ENCODE measurements around the gene DDTL. TPM values are rescaled to one million over a fixed set of nuclear protein-coding genes. Genes with fewer than 3 reads are reported as not detected.
"Not testable (repeated sequence)": the region's sequence is repeated elsewhere in the genome, so short reads cannot be mapped to it uniquely, and the experiment has no call there.

The DDTL gene
- total RNA-seq, 1 experiment from 2014 or later = 2.5 TPM

- BruUV-seq (replicated peaks); H3K4me3 Mint-ChIP-seq (ENCODE audit: unreplicated experiment): not testable (repeated sequence)
These were observed 13.0 kb downstream of the DDTL start, which contains the start of gene GSTT2 for GRCh38 chr22:23979557-23980240. Gene GSTT2 (plus strand): TSS chr22:23980134.

GRCh38 chr22:23980567-23980966 is 13.9 kb downstream of the DDTL start:
- CTCF ChIA-PET; H3K27ac Mint-ChIP-seq (ENCODE audit: low read depth, unreplicated experiment); H3K36me3 Mint-ChIP-seq (ENCODE audit: insufficient read depth, unreplicated experiment); POLR2A ChIA-PET; H3K4me3 Mint-ChIP-seq (ENCODE audit: unreplicated experiment); H3K9me3 Mint-ChIP-seq (ENCODE audit: unreplicated experiment); H3K27me3 Mint-ChIP-seq (ENCODE audit: insufficient read depth, unreplicated experiment); DNase-seq (ENCODE audit: unreplicated experiment); H3K4me1 Mint-ChIP-seq (ENCODE audit: insufficient read depth, unreplicated experiment); BruUV-seq (replicated peaks): not testable (repeated sequence)
- intact Hi-C loops (cut with micrococcal nuclease) = loop anchor here (5.0 to 10.0 kb wide), 2 partner anchors 207 to 264 kb away; partner anchors contain the start of gene GGT5

More at GRCh38 chr22:23979557-23980240, 13.0 kb downstream of the DDTL start, which contains the start of gene GSTT2:
- H3K4me1 Mint-ChIP-seq (ENCODE audit: insufficient read depth, unreplicated experiment); H3K36me3 Mint-ChIP-seq (ENCODE audit: insufficient read depth, unreplicated experiment); H3K27ac Mint-ChIP-seq (ENCODE audit: low read depth, unreplicated experiment); POLR2A ChIA-PET; H3K9me3 Mint-ChIP-seq (ENCODE audit: unreplicated experiment); H3K27me3 Mint-ChIP-seq (ENCODE audit: insufficient read depth, unreplicated experiment); DNase-seq (ENCODE audit: unreplicated experiment); CTCF ChIA-PET: not testable (repeated sequence)
- intact Hi-C loops (cut with micrococcal nuclease) = loop anchor here (5.0 to 10.0 kb wide), 2 partner anchors 208 to 265 kb away; partner anchors contain the start of gene GGT5

GRCh38 chr22:23984430-23984829 is 17.7 kb downstream of the DDTL start:
- DNase-seq (ENCODE audit: unreplicated experiment) = peak; percentile 65
- intact Hi-C loops (cut with micrococcal nuclease) = loop anchor here (5.0 to 10.0 kb wide), 2 partner anchors 203 to 260 kb away; partner anchors contain the start of gene GGT5
- POLR2A ChIA-PET = no interaction called here
- no peaks in the 10 kb centered on the region for H3K27me3 Mint-ChIP-seq (ENCODE audit: insufficient read depth, unreplicated experiment)
- no peak overlapping the region for H3K4me3 Mint-ChIP-seq (ENCODE audit: unreplicated experiment)
- BruUV-seq (replicated peaks) = no TSS peak
- no peak overlapping the region for H3K27ac Mint-ChIP-seq (ENCODE audit: low read depth, unreplicated experiment)
- no peaks in the 10 kb centered on the region for H3K4me1 Mint-ChIP-seq (ENCODE audit: insufficient read depth, unreplicated experiment)
- H3K9me3 Mint-ChIP-seq (ENCODE audit: unreplicated experiment) = no peaks in the 10 kb centered on the region
- CTCF ChIA-PET = interaction anchor here (0.6 to 1.3 kb wide), 5 partner anchors 27 to 550 kb away, joined by 3 to 5 read pairs (median 3); no protein-coding TSS in a partner anchor
- H3K36me3 Mint-ChIP-seq (ENCODE audit: insufficient read depth, unreplicated experiment) = no peaks in the 10 kb centered on the region
- TF ChIP-seq CTCF (IDR thresholded peaks at IDR 0.05; ENCODE audit: unreplicated experiment) = peak; percentile 81

- H3K4me1 Mint-ChIP-seq (ENCODE audit: insufficient read depth, unreplicated experiment); H3K27me3 Mint-ChIP-seq (ENCODE audit: insufficient read depth, unreplicated experiment); H3K27ac Mint-ChIP-seq (ENCODE audit: low read depth, unreplicated experiment); DNase-seq (ENCODE audit: unreplicated experiment); BruUV-seq (replicated peaks); POLR2A ChIA-PET; CTCF ChIA-PET; H3K4me3 Mint-ChIP-seq (ENCODE audit: unreplicated experiment); H3K9me3 Mint-ChIP-seq (ENCODE audit: unreplicated experiment); H3K36me3 Mint-ChIP-seq (ENCODE audit: insufficient read depth, unreplicated experiment): not testable (repeated sequence)
- intact Hi-C loops (cut with micrococcal nuclease) = loop anchor here (5.0 to 10.0 kb wide), 2 partner anchors 191 to 259 kb away; partner anchors contain the start of gene GGT5
These were observed 19.4 kb downstream of the DDTL start for GRCh38 chr22:23986089-23986488.

- H3K4me1 Mint-ChIP-seq (ENCODE audit: insufficient read depth, unreplicated experiment); H3K9me3 Mint-ChIP-seq (ENCODE audit: unreplicated experiment); H3K4me3 Mint-ChIP-seq (ENCODE audit: unreplicated experiment); CTCF ChIA-PET; H3K36me3 Mint-ChIP-seq (ENCODE audit: insufficient read depth, unreplicated experiment); BruUV-seq (replicated peaks); H3K27me3 Mint-ChIP-seq (ENCODE audit: insufficient read depth, unreplicated experiment); DNase-seq (ENCODE audit: unreplicated experiment); POLR2A ChIA-PET; H3K27ac Mint-ChIP-seq (ENCODE audit: low read depth, unreplicated experiment): not testable (repeated sequence)
- intact Hi-C loops (cut with micrococcal nuclease) = loop anchor here (5.0 to 10.0 kb wide), 2 partner anchors 191 to 258 kb away; partner anchors contain the start of gene GGT5
These were observed 20.0 kb downstream of the DDTL start for GRCh38 chr22:23986538-23987178.

GRCh38 chr22:23989583-23990244 is 23.0 kb downstream of the DDTL start:
- CTCF ChIA-PET; DNase-seq (ENCODE audit: unreplicated experiment); POLR2A ChIA-PET; H3K27me3 Mint-ChIP-seq (ENCODE audit: insufficient read depth, unreplicated experiment); H3K27ac Mint-ChIP-seq (ENCODE audit: low read depth, unreplicated experiment); H3K4me3 Mint-ChIP-seq (ENCODE audit: unreplicated experiment); H3K9me3 Mint-ChIP-seq (ENCODE audit: unreplicated experiment); H3K4me1 Mint-ChIP-seq (ENCODE audit: insufficient read depth, unreplicated experiment); H3K36me3 Mint-ChIP-seq (ENCODE audit: insufficient read depth, unreplicated experiment); BruUV-seq (replicated peaks): not testable (repeated sequence)
- intact Hi-C loops (cut with micrococcal nuclease) = loop anchor here (5.0 to 10.0 kb wide), 2 partner anchors 188 to 255 kb away; partner anchors contain the start of gene GGT5

- POLR2A ChIA-PET = interaction anchor here (1.2 kb wide), 1 partner anchor 11 kb away, joined by 3 read pairs; no protein-coding TSS in a partner anchor
- BruUV-seq (replicated peaks); CTCF ChIA-PET: not testable (repeated sequence)
These were observed 26.4 kb downstream of the DDTL start for GRCh38 chr22:23993080-23993479.

GRCh38 chr22:23993581-23994177 is 27.0 kb downstream of the DDTL start:
- H3K36me3 Mint-ChIP-seq (ENCODE audit: insufficient read depth, unreplicated experiment); H3K4me1 Mint-ChIP-seq (ENCODE audit: insufficient read depth, unreplicated experiment); H3K27me3 Mint-ChIP-seq (ENCODE audit: insufficient read depth, unreplicated experiment); DNase-seq (ENCODE audit: unreplicated experiment); BruUV-seq (replicated peaks); H3K27ac Mint-ChIP-seq (ENCODE audit: low read depth, unreplicated experiment); intact Hi-C loops (cut with micrococcal nuclease); H3K9me3 Mint-ChIP-seq (ENCODE audit: unreplicated experiment); H3K4me3 Mint-ChIP-seq (ENCODE audit: unreplicated experiment): not testable (repeated sequence)
- CTCF ChIA-PET = interaction anchor here (0.7 kb wide), 1 partner anchor 84 kb away, joined by 3 read pairs; no protein-coding TSS in a partner anchor
- POLR2A ChIA-PET = interaction anchor here (1.2 kb wide), 1 partner anchor 10 kb away, joined by 3 read pairs; no protein-coding TSS in a partner anchor

More at GRCh38 chr22:23993080-23993479, 26.4 kb downstream of the DDTL start:
- H3K4me3 Mint-ChIP-seq (ENCODE audit: unreplicated experiment); H3K27ac Mint-ChIP-seq (ENCODE audit: low read depth, unreplicated experiment); H3K36me3 Mint-ChIP-seq (ENCODE audit: insufficient read depth, unreplicated experiment); H3K27me3 Mint-ChIP-seq (ENCODE audit: insufficient read depth, unreplicated experiment); H3K4me1 Mint-ChIP-seq (ENCODE audit: insufficient read depth, unreplicated experiment); intact Hi-C loops (cut with micrococcal nuclease); H3K9me3 Mint-ChIP-seq (ENCODE audit: unreplicated experiment); DNase-seq (ENCODE audit: unreplicated experiment): not testable (repeated sequence)
